Measurements from ENCODE around the gene CSRNP3.

GRCh38 chr2:165567273-165567672 is 97.8 kb downstream of the CSRNP3 start:
- TF ChIP-seq CTCF (IDR thresholded peaks at IDR 0.05): no peak
- TF ChIP-seq EZH2 (IDR thresholded peaks at IDR 0.05; ENCODE audit: borderline replicate concordance, insufficient read depth, low read depth, low read length, poor library complexity, severe bottlenecking): no peak
